Upper lobe of left lung (tissue), 6 donors: ENCODE results near the gene DYNC2LI1. TPM values are rescaled to one million over a fixed set of nuclear protein-coding genes. Genes with fewer than 3 reads are reported as not detected.

Experiments used
- ATAC-seq, 2 donors: fragments of 200-7000 bp; cut with Tn5 transposase; one replicate each; pipeline ENCODE4 v1.9.1; 2022; ENCODE audit warnings: mild to moderate bottlenecking in 2 of 2, moderate library complexity in 2 of 2; ENCODE audit not compliant: low FRiP score in 2 of 2
- DNase-seq, 2 donors: peaks; one replicate each; pipeline ENCODE4 v3.0.0-alpha.2; 2019 to 2020
- H3K27ac ChIP-seq, 4 donors: fragments of 200-600 bp; sonication (generic); one replicate each; pipeline ENCODE4 v1.5.1; 2016 to 2019
- H3K27me3 ChIP-seq, 4 donors: fragments of 200-600 bp; sonication (generic); one replicate each; pipeline ENCODE4 v1.5.1; 2017 to 2019
- H3K36me3 ChIP-seq, 4 donors: fragments of 200-600 bp; sonication (generic); one replicate each; pipeline ENCODE4 v1.5.1; 2016 to 2019
- H3K4me1 ChIP-seq, 4 donors: fragments of 200-600 bp; sonication (generic); one replicate each; pipeline ENCODE4 v1.5.1; 2018 to 2019
- H3K4me3 ChIP-seq, 4 donors: fragments of 200-600 bp; sonication (generic); one replicate each; pipeline ENCODE4 v1.5.1; 2017 to 2019; ENCODE audit warnings: mild to moderate bottlenecking in 2 of 4, moderate library complexity in 1 of 4
- H3K9me3 ChIP-seq, 4 donors: fragments of 200-600 bp; sonication (generic); one replicate each; pipeline ENCODE4 v1.5.1; 2018 to 2019
- CTCF ChIP-seq, 6 experiments: fragments of 450-650 bp in 4 of 6; fragments of 200-600 bp in 2 of 6; sonication (generic) in 2 of 6; IDR thresholded peaks; one replicate each; pipeline ENCODE4 v1.5.1; 2016 to 2019; ENCODE audit warnings: antibody characterized with exemption in 6 of 6
- EP300 ChIP-seq, 4 donors: sonication (generic); formaldehyde crosslinking; IDR thresholded peaks; one replicate each; pipeline ENCODE4 v1.5.1; 2017; ENCODE audit warnings: antibody characterized with exemption in 4 of 4, control low read depth in 2 of 4
- POLR2A ChIP-seq, 4 donors: fragments of 450-650 bp; IDR thresholded peaks; one replicate each; pipeline ENCODE4 v1.5.1; 2016 to 2017; ENCODE audit warnings: antibody characterized with exemption in 4 of 4, mild to moderate bottlenecking in 2 of 4
- POLR2AphosphoS5 ChIP-seq, 2 donors: sonication (generic); formaldehyde crosslinking; IDR thresholded peaks; one replicate each; pipeline ENCODE4 v1.5.1; 2017; ENCODE audit warnings: antibody characterized with exemption in 2 of 2
- WGBS, 2 donors: methylation state at CpG; one replicate each; pipeline ENCODE4 v1.1.5; 2017 to 2018; 5-methylcytosine and 5-hydroxymethylcytosine counted together
- total RNA-seq, 6 donors: library from RNA; depleted of rRNA in 4 of 6; stranded (reverse); fragments of >200 nt in 4 of 6; gene quantifications; one replicate each; pipeline versions ENCODE4 v1.1.0 to v1.2.1, GENCODE V29; 2016 to 2021
- donor health status: DM: no; HTN: no; CAD: no; lungs with moderate emphysema.
- donor health status: DM: no; HTN: yes; CAD: no; lungs with severe emphysema.

DYNC2LI1 gene
- total RNA-seq, 6 donors from 2014 or later: 15.8 to 58.2 (median 18.1) TPM

- Histone ChIP-seq H3K9me3 (no peaks in the 10 kb centered on the region), H3K27ac (no peak overlapping the region), H3K36me3 (peaks cover 0 to 5% (median 0%) of the 10 kb centered on the region in 4 donors), H3K4me3 (no peak overlapping the region), H3K27me3 (no peaks in the 10 kb centered on the region), H3K4me1 (no peaks in the 10 kb centered on the region)
- TF ChIP-seq CTCF (IDR thresholded peaks at IDR 0.05): no peak
- no peak for TF ChIP-seq POLR2AphosphoS5 (IDR thresholded peaks at IDR 0.05)
- no peak for TF ChIP-seq POLR2A (IDR thresholded peaks at IDR 0.05)
- no peak for TF ChIP-seq EP300 (IDR thresholded peaks at IDR 0.05)
- ATAC-seq: no peak
- DNase-seq: no peak
- WGBS, 2 donors: 57 to 81% methylated on average over 2 of the region's 2 CpGs
Measured at GRCh38 chr2:43737855-43738254, 36.0 kb upstream of the DYNC2LI1 start.

- Histone ChIP-seq H3K27me3 (no peaks in the 10 kb centered on the region), H3K4me1 (no peaks in the 10 kb centered on the region), H3K9me3 (no peaks in the 10 kb centered on the region), H3K36me3 (peaks cover 0 to 7% (median 0%) of the 10 kb centered on the region in 4 donors), H3K27ac (no peak overlapping the region), H3K4me3 (no peak overlapping the region)
- TF ChIP-seq POLR2AphosphoS5 (IDR thresholded peaks at IDR 0.05) (no peak), CTCF (IDR thresholded peaks at IDR 0.05) (no peak), EP300 (IDR thresholded peaks at IDR 0.05) (no peak), POLR2A (IDR thresholded peaks at IDR 0.05) (no peak)
- DNase-seq: no peak
- WGBS, 2 donors: 67 to 81% methylated on average over 2 of the region's 2 CpGs
- ATAC-seq: no peak
Measured at GRCh38 chr2:43738257-43738656, 35.6 kb upstream of the DYNC2LI1 start.

GRCh38 chr2:43743706-43744105 lies 30.1 kb upstream of the DYNC2LI1 start:
- Histone ChIP-seq H3K36me3 (peaks cover 0 to 14% (median 3%) of the 10 kb centered on the region in 4 donors), H3K4me1 (peaks cover 0 to 4% (median 0%) of the 10 kb centered on the region in 4 donors), H3K27ac (no peak overlapping the region), H3K27me3 (no peaks in the 10 kb centered on the region), H3K4me3 (no peak overlapping the region), H3K9me3 (no peaks in the 10 kb centered on the region)
- DNase-seq (no peak), ATAC-seq (no peak)
- WGBS, 2 donors: 77 to 89% methylated on average over 5 of the region's 5 CpGs
- no peak for TF ChIP-seq CTCF (IDR thresholded peaks at IDR 0.05)
- TF ChIP-seq POLR2AphosphoS5 (IDR thresholded peaks at IDR 0.05): no peak
- no peak for TF ChIP-seq EP300 (IDR thresholded peaks at IDR 0.05)
- TF ChIP-seq POLR2A (IDR thresholded peaks at IDR 0.05): no peak

GRCh38 chr2:43745457-43745856 lies 28.4 kb upstream of the DYNC2LI1 start:
- Histone ChIP-seq H3K4me3 (no peak overlapping the region), H3K4me1 (peaks cover 0 to 4% (median 0%) of the 10 kb centered on the region in 4 donors), H3K27ac (peak overlapping the region in 1 of 4 donors; percentile 43), H3K27me3 (no peaks in the 10 kb centered on the region), H3K36me3 (peaks cover 0 to 14% (median 3%) of the 10 kb centered on the region in 4 donors), H3K9me3 (no peaks in the 10 kb centered on the region)
- TF ChIP-seq EP300 (IDR thresholded peaks at IDR 0.05): no peak
- no peak for TF ChIP-seq POLR2A (IDR thresholded peaks at IDR 0.05)
- no peak for TF ChIP-seq CTCF (IDR thresholded peaks at IDR 0.05)
- no peak for TF ChIP-seq POLR2AphosphoS5 (IDR thresholded peaks at IDR 0.05)
- 42 to 54% methylated on average over 3 of the region's 3 CpGs for WGBS, 2 donors
- DNase-seq (no peak), ATAC-seq (no peak)

- Histone ChIP-seq H3K36me3 (peaks cover 0 to 7% (median 3%) of the 10 kb centered on the region in 4 donors), H3K27ac (no peak overlapping the region), H3K4me3 (no peak overlapping the region), H3K9me3 (no peaks in the 10 kb centered on the region), H3K27me3 (no peaks in the 10 kb centered on the region), H3K4me1 (peaks cover 0 to 4% (median 0%) of the 10 kb centered on the region in 4 donors)
- 58 to 70% methylated on average over 2 to 5 of the region's 5 CpGs for WGBS, 2 donors
- ATAC-seq (no peak), DNase-seq (no peak)
- TF ChIP-seq POLR2A (IDR thresholded peaks at IDR 0.05) (no peak), CTCF (IDR thresholded peaks at IDR 0.05) (no peak), POLR2AphosphoS5 (IDR thresholded peaks at IDR 0.05) (no peak), EP300 (IDR thresholded peaks at IDR 0.05) (no peak)
Measured at GRCh38 chr2:43748333-43748732, 25.5 kb upstream of the DYNC2LI1 start.
